RCC 7860 (cell line): ENCODE measurements around the gene THEMIS.

ENCODE experiments used
- DNase-seq: peaks from one replicate; pipeline ENCODE4 v3.0.0-alpha.2; 2015; ENCODE audit warnings: low spot score
- FAIRE-seq: peaks from 2 replicates; lab custom pipeline; 2012; peaks lifted over from hg19 to GRCh38; lab: Jason Lieb, UNC

Gene THEMIS

DNA sequence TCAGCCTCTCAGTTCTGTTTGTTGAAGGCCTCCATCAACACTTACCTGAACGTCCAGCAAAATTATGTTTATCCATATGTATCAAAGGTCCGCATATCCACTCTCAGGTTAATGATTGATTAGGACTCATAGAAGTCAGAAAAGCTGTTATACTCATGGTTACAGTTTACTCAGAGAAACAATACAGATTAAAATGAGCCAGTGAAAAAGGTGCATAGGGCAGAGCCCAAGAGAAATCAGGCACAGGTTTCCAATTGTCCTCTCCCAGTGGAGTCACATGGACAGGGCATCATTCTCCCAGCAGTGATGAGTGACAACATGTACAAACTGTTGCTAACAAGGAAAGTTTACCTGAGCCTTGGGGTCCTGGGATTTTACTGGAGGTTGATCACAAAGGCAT lies 36.2 kb downstream of the THEMIS start:
- DNase-seq: no peak
- FAIRE-seq: no peak

DNA sequence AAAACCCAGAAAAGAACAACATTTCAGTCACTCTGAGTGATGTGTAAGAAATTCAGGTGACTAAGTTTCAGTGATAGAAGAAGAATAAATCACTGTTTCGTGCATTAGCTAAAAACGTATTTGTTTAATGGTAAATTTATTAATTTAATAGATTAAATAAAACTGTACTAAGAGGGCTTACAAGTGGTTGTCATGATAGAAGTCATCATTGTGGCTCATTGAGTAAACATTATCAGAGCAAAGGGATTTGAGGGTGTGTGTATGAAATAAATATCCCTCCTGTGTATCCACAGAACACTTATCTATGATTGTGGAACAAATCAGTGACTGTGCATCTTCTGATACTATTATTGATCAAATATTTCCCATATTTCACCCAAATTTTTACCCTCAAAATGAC lies 40.1 kb downstream of the THEMIS start:
- FAIRE-seq (no peak), DNase-seq (no peak)

DNA sequence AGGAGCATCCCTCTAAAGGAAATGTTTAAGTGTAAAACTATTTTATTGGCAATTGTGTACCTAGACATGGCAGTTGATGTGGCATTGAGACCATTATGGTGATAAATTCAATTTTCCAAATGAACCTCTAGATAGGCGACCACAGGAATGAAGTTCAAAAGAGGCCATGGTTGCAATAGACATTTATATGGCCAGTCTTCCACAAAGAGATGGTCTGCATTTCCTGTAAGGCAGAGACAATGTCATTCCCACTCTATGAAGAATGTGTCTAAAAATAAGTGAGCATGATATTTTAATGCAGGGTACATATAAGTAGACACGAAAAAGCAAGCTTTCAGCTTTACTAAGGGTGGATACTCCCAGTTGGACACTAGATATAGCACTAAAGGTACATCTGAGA lies 40.9 kb downstream of the THEMIS start:
- FAIRE-seq (no peak), DNase-seq (no peak)

DNA sequence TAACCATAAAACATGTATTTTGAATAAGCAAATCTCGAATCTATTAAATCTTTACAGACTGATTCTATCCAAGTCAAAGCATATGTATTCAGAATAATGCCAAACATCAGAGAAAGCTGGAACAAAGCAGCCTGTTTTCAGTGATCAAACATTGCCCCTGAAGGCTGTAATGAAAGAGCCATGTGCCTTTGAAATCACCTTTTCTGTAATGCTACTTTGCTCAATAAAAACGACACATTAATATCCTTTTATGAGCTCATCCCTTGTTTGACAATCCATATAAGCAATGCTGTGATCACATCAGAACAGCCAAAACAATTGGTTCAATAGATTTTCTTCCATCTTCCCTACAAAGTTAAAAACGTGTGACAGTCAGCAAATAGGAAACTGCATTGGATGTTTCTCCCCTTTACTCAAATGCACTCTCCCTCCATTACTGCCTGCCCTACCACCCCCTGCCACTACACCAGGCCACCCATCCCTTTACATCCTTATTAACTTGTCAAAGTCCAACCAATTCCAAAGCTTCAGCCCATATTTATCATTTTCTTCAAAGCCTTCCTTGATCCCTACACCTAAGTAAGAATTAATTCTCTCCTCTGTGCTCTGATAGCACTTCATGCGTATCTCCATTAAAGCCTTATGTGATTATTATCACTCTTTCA lies 42.0 kb downstream of the THEMIS start:
- no peak for DNase-seq
- no peak for FAIRE-seq

DNA sequence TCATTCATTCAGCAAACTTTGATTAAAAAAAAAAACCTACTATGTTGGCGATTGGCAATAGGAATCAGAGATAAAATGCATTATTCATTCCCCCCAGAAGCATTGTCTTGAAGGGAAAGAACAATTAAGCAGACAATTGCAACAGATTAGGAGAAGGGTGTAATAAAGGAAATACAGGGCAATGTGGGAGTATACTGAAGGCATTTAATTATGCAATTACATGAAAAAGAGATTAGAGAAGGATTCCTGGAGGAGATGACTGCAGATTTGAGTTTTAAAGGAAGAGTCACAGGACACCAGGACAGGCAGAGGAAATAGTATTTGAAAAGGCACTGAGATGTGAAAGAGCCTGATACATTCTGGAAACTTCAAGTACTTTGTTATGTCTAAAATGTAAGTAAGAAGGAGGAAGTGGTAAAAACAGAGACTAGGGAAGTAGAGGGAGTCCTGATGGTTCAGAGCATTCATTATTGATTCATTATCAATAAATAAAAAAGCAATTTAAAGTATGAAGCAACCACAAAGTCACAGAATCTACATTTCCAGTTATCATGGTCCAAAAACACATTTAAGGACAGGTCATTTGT lies 43.7 kb downstream of the THEMIS start:
- no peak for FAIRE-seq
- no peak for DNase-seq

DNA sequence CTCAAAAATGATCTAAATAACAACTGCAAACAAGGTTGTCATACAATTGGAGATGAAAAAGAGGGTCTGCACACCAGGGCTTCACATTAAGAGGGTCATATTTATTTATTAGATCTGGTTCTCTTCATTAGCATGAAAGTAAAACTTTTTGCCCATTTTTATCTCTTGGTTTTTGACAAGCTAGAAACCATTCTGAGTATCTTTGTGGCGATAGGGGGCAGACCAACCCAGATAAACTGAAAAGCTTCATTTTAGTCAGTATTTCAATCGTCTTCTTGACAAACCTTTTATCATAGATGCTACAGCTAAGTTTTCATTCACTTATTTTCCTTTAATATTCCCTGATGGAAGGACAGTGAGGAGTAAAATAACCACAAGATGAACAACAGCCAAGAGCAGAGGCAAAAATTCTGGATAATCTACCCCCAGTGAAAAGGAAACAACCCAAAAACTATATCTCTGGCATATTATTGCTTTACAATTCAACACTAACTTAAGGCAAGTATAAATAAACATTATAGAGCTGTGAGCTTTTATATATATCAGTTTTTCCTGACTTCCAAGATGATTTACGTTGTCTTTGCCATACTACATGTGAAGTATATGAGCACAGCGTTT lies 45.2 kb downstream of the THEMIS start:
- DNase-seq: peak; percentile 10
- FAIRE-seq: no peak

DNA sequence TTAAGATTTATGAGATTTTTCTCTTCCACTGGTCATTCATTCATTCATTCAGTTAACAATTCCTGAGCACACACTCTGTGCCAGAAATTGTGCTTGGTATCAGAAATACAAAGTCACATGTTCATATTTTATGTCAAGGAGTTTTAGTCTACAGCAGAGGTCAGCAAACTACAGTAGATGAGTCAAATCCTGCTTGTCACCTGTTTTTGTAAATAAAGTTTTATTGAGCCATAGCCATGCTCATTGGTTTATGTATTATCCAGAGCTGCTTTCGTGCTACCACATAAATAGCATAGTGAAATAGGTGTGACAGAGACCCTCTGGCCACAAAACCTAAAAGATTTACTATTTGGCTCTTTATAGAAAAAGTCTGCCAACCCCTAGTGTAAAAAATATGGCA lies 46.8 kb downstream of the THEMIS start:
- no peak for DNase-seq
- no peak for FAIRE-seq

DNA sequence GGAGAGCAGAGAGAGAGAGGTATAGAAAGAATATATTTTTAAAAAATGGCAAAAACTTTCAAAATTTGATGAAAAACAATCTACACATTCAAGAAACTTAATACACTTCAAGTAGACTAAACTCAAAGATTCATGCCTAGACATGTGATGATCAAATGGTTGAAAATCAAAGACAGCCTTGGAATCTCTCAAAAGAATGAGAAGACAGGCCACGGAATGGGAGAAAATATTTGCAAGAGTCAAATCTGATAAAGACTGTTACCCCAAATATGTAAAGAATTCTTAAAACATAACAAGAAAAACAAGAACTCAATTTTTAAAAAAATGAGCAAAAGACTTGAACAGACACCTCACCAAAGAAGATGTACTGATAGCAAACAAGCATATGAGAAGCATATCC lies 49.7 kb downstream of the THEMIS start:
- no peak for DNase-seq
- no peak for FAIRE-seq

DNA sequence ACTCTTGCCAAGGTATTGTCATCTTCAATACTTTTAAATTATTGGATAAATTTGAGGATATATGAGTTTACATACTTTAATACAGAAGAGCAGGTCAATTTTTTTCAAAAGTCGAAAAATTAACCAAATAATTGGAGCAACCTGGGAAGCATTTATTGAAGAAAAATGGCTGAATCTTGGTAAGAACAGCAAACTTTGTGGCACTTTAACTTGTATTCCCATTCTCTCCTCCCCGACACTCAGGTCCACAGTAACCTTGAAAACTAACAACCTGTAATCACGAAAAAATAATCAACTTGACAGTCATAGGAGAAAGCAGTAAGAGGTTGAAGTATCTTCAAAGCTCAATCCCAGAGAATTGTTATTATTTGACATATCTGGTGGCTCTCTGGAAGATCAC lies 55.6 kb downstream of the THEMIS start:
- no peak for FAIRE-seq
- no peak for DNase-seq

DNA sequence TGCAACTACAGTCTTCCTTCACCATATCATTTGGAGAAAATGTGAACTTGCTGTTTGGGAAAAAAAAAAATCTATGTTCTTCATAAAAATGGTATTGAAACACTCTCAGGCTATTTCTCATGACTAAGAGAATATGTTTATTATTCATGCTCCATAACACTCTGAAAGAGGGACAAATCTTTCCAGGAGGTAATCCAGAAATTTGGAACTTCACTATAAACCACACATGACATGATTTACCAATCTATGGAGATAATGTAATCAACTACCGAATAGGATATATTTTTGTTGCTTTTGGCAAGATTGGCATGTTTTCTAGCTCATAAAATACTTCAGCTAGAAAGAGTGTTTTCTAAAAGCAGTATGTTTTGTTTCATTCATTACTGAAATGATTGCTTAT lies 56.3 kb downstream of the THEMIS start:
- DNase-seq (no peak), FAIRE-seq (no peak)

DNA sequence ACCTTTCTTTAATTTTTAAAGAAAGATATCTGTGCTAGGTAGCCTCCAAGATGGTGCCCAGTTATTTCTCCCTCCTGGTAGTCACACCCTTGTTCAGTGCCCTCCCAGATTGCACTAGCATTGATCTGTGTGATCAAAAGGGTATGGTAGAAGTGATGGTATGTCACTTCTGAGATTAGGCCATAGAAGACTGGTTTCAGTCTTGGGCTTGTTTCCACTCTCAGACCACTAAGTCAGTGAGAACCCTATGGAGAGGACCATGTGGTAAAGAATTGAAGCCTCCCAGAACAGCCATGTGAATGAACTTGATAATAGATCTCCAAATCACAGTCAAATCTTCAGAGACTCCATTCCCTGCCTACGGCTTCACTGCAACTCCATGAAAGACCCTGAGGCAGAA lies 57.3 kb downstream of the THEMIS start:
- DNase-seq (no peak), FAIRE-seq (no peak)

DNA sequence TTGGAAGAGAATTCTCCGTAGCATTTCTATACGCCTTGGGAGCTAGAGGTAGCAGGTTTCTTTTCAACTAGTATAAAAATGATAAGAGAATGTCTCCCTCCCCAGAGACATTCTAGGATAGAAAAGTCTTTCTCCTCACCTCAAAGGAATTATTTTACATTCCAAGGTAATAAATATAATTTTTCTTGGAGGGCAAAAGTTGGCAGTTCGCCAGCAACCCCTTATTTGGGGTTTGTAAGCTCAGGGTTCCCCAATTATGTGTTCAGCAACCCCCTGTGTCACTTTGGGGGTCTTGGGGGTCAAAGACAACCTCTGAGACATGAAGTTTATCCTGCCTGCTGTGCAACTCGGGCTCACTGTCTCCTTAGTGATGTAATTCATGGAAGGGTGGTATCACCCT lies 58.3 kb downstream of the THEMIS start:
- DNase-seq (no peak), FAIRE-seq (no peak)

DNA sequence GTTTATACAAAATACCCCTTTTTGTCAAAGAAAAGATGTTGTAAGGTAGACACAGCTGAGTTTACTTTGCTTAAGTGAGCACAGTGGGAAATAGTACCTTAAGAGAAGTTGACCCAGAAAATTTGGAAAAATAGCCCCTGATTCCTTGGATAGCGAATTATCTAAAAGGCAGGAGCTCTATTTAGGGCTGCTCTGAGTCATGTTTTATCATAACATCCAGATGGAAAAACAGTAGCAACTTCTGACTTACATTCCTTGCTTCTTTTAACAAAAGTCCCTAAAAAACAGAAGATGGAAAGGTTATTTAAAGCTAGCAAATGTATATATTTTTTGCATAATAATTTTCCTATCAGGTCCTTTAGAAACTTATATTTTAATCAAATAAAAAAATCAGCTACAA lies 59.0 kb downstream of the THEMIS start:
- DNase-seq (no peak), FAIRE-seq (no peak)

DNA sequence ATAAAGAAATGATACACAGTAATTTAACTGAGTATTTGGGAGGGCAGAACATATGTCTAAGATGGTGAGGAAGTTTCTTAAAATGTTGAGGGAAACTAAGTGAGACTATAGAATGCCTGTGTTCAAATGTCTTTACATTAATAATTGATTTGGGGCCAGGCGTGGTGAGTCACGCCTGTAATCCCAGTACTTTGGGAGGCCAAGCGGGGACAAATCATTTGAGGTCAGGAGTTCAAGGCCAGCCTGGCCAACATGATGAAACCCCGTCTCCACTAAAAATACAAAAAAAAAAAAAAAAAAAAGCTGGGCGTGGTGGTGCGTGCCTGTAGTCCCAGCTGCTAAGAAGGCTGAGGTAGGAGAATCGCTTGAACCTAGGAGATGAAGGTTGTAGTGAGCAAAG lies 66.7 kb downstream of the THEMIS start:
- DNase-seq (no peak), FAIRE-seq (no peak)

DNA sequence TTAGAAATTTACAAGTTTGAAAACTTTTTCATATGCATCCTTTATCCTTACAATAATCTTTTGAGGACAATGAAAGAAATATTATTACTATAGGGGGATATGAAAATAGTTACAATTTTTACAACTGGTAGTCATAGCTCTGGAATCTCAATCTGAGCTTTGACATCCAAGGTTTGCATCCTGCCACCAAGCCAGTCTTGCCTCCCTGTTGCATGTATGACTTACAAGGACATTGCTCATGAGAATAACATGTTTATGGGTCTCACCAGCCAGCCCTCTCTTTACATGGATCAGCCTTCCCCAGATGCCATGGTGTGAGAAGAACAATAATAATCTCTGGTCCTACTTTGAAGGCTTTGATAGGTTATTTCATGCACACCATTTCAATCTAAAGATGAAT lies 67.5 kb downstream of the THEMIS start:
- no peak for DNase-seq
- no peak for FAIRE-seq

DNA sequence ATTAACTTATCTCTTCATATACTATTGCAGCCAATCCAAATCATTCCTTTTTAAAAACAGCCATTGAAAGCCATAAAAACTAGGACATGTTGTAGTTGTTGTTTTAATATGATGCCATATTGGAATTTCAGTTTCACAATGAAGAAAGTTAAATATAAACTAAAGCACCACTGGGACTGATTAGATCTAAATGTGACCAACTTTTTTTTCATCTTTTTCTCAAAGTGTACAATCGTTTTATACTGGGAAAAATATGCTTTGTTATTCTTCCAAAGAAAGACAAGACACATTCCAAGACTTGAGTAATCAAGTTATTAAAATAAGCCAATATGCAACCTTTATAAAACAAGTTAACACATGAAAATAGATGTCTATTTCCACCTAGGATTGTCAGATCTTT lies 68.5 kb downstream of the THEMIS start:
- DNase-seq (no peak), FAIRE-seq (no peak)

DNA sequence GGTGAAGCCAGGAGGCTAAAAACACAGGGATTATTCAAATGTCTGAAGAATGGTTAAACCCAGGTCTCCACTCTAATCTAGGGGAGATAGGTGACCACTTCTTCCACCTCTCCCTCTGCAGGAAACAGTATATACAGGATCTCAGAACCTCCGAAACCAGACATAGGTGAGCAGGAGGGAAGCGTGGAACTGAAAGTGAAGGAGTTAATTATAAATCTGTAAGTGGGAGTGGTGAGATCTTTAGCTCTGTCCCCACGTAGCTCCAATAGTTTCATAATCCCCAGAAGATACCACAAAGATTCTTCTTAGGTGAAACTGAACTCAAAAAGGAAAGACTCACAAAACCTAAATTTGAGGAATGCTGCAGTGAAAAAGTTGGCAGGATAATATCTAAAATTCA lies 76.8 kb downstream of the THEMIS start:
- FAIRE-seq (no peak), DNase-seq (no peak)

DNA sequence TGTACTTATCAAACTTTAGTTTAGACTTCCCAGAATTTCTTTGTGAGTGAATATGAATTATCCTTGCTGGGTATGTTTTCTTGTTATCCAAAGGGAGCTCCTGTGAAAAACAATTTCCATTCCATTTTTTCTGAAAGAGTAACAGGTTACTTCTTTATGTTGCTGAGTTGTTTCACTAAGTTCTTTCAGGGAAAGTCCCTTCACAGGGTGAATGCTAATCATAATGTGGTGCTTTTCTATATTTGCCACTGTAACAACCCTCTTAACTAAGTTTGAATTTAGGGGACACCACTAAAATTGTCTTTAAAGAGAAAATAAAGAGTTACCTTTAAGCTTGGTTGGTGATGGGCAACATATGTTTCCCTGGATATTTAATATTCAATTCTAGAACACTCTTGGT lies 79.4 kb downstream of the THEMIS start:
- DNase-seq (no peak), FAIRE-seq (no peak)

DNA sequence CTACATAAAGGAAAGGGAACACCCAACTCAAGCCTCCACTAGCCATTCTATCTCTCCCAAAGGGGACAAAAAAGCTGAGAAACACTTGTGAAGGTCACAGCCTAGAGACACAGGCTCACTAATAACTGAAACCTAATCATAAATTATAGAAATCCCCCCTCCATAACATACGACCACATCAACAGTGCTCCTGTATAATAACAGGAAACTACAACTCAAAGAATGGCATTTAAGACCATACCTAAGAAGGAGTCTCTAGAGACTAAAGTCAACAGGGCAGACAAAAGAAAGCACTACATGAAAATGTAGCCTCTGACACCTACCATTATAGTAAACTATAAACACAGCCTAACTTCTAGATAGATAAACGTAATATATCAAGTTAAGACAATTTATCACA lies 82.7 kb downstream of the THEMIS start:
- FAIRE-seq: no peak
- no peak for DNase-seq

DNA sequence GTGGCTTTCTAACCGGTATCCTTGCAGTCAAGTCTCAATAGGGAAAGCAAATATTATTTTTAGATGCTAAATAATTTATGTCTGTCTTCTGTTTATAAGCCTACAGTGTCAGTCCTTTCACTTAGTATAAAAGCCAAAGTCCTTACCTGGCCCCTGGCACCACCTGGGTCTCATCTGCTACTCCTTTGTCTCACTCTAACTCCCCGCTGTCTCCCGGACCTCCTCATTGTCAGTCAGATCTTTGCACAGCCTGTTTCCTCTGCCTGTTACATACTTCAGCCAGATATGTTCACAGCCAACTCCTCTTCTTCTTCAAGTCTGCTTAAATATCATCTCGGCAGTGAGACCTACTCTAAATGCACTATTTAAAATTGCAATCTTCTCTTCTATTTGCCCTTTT lies 84.2 kb downstream of the THEMIS start:
- DNase-seq (no peak), FAIRE-seq (no peak)

DNA sequence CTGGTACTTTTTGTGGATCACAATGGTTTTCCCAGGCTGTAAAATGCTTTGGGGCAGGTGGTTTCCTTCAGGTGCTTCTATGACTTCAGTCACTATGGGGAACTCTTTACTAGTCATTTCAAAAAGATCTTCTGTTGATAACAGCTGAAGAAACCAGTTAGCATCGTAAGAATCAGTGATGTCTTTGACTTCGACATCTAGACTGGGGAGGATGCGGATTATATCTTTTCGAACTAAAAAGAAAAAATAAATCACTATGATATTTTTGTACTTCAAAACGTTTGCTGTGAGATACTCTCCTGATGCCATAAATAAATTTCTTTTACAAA lies 87.2 kb downstream of the THEMIS start:
- FAIRE-seq: no peak

DNA sequence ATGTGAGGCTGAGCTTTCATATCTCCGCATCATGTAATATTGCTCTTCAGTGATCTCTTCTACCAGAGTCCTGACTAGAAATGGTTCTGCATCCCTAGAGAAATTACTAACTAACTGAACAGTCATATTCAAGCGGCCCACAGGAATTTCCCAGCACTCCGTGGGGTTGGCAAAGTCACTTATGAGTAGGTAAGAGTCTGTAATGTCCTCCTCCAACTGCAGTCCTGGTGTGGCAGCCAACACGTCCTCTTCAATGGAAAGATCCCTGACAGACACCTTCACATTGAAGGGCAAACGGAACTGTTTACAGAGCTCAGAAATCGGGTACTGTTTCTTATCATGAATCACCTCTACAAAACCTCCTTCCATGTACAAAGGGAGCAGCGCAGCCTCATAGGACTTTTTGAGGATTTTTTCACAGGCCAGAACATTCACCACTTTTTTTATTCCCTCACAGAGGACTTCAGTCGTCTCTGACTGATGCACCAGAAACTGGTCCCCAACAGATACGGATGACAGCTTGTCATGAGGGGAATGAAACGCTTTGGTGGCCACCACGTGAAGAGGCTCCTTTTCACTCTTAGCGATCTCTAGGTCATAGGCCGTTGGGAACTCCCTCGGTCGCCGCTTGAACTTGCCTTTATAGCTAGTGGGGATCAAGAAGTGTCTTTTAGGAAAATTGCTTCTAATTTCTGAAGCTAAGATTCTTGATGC lies 87.7 kb downstream of the THEMIS start:
- DNase-seq (no peak), FAIRE-seq (no peak)

More for the DNA sequence above, 87.2 kb downstream of the THEMIS start:
- no peak for DNase-seq
